Activated naive CD4-positive, alpha-beta T cell treated with anti-CD3 and anti-CD28 coated beads for 36 hours (primary cell): ENCODE data around the gene HARS1. TPM values are rescaled to one million over a fixed set of nuclear protein-coding genes. Genes with fewer than 3 reads are reported as not detected.
"Not testable (repeated sequence)": the region's sequence is repeated elsewhere in the genome, so short reads cannot be mapped to it uniquely, and the experiment has no call there.

Experiments
- CTCF ChIA-PET: fragments of 350-600 bp; sonication (Branson Sonifier 250); formaldehyde crosslinking; loops from one replicate; lab custom pipeline; 2021; ENCODE audit warnings: antibody characterized with exemption; lab: Charles Lee
- DNase-seq: peaks from one replicate; pipeline ENCODE4 v3.0.0-alpha.2; 2020
- H3K27ac Mint-ChIP-seq: one replicate; pipeline ENCODE4 v1.8.0; 2021; ENCODE audit warnings: mild to moderate bottlenecking, mixed read lengths
- H3K27me3 Mint-ChIP-seq: one replicate; pipeline ENCODE4 v1.8.0; 2021; ENCODE audit warnings: low read depth, mixed read lengths
- H3K36me3 Mint-ChIP-seq: one replicate; pipeline ENCODE4 v1.8.0; 2021; ENCODE audit warnings: low read depth, mixed read lengths
- H3K4me1 Mint-ChIP-seq: one replicate; pipeline ENCODE4 v1.8.0; 2021; ENCODE audit warnings: low read depth, mixed read lengths
- H3K4me3 Mint-ChIP-seq: one replicate; pipeline ENCODE4 v1.8.0; 2021; ENCODE audit warnings: mild to moderate bottlenecking, moderate library complexity, mixed read lengths
- H3K9me3 Mint-ChIP-seq: one replicate; pipeline ENCODE4 v1.8.0; 2021; ENCODE audit warnings: mixed read lengths
- intact Hi-C: fragments of 100-400 bp; cut with micrococcal nuclease; formaldehyde crosslinking; loops from one replicate; pipeline ENCODE4 v1.15.1; 2023
- total RNA-seq, 2 experiments: library from RNA; stranded (reverse); gene quantifications; one replicate each; pipeline ENCODE4 v1.2.3, GENCODE V29; 2021

Gene HARS1
- total RNA-seq, 2 experiments from 2014 or later = 69.0 to 74.8 TPM

- peak; percentile 94 for DNase-seq
- H3K36me3 Mint-ChIP-seq = peaks cover 9% of the 10 kb centered on the region
- peak overlapping the region; percentile 92 for H3K4me3 Mint-ChIP-seq
- peak overlapping the region; percentile 95 for H3K27ac Mint-ChIP-seq
- H3K4me1 Mint-ChIP-seq = peaks cover 18% of the 10 kb centered on the region
- no peaks in the 10 kb centered on the region for H3K9me3 Mint-ChIP-seq
- intact Hi-C loops = loop anchor here (1.0 to 2.0 kb wide), 8 partner anchors 11 to 310 kb away; partner anchors contain the start of genes ANKHD1, HARS1, HARS2 and IK
- CTCF ChIA-PET = interaction anchor here (0.6 to 1.8 kb wide), 12 partner anchors 9 to 963 kb away, joined by 3 to 7 read pairs (median 4); partner anchors contain the start of genes HARS1, HARS2 and HBEGF
- peaks cover 3% of the 10 kb centered on the region for H3K27me3 Mint-ChIP-seq
Measured at GRCh38 chr5:140710899-140711552, 19.9 kb upstream of the HARS1 start.

DNA sequence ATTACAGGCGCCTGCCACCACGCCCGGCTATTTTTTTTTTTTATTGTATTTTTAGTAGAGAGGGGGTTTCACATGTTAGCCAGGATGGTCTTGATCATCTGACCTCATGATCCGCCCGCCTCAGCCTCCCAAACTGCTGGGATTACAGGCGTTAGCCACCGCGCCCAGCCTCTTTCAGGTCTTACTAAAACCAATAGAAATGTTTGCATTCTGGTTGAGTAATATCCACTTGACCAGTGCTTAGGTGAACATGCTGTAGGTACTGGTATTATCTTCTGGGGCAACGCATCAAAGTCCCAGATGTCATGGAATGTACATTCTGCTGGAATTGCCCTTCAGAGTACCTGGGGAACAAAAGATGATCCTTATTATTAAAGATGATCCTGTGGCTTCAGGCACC is 17.6 kb upstream of the HARS1 start:
- H3K36me3 Mint-ChIP-seq = peaks cover 22% of the 10 kb centered on the region
- CTCF ChIA-PET = not testable (repeated sequence)

DNA sequence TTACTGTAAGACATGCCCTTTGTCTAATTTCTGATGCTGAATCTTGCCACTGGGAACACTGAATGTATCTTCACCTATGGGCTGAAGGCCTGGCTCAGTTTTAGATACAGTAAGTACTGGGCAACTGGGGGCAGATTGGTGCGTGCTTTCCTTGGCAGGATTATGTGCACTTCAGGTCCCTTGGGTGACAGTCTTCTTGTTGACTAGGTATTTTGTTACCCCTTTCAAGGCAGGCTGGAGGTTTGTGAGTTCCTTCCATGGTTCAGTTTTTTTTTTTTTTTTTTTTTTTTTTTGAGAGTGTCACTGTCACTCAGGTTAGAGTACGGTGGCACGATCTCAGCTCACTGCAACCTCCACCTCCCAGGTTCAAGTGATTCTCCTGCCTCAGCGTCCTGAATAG is 16.6 kb upstream of the HARS1 start:
- intact Hi-C loops = loop anchor here (10.0 kb wide), 1 partner anchor 907 kb away; the partner anchor contains the start of gene DIAPH1
- H3K9me3 Mint-ChIP-seq = no peaks in the 10 kb centered on the region
- peaks cover 15% of the 10 kb centered on the region for H3K4me1 Mint-ChIP-seq
- DNase-seq = no peak
- peaks cover 3% of the 10 kb centered on the region for H3K27me3 Mint-ChIP-seq
- CTCF ChIA-PET = no interaction called here
- H3K27ac Mint-ChIP-seq = no peak overlapping the region
- peaks cover 27% of the 10 kb centered on the region for H3K36me3 Mint-ChIP-seq
- no peak overlapping the region for H3K4me3 Mint-ChIP-seq

More for the DNA sequence above, 17.6 kb upstream of the HARS1 start:
- H3K27ac Mint-ChIP-seq, H3K9me3 Mint-ChIP-seq, H3K4me3 Mint-ChIP-seq, H3K27me3 Mint-ChIP-seq, DNase-seq: not testable (repeated sequence)
- H3K4me1 Mint-ChIP-seq = peaks cover 18% of the 10 kb centered on the region
- intact Hi-C loops = loop anchor here (10.0 kb wide), 1 partner anchor 906 kb away; the partner anchor contains the start of gene DIAPH1

DNA sequence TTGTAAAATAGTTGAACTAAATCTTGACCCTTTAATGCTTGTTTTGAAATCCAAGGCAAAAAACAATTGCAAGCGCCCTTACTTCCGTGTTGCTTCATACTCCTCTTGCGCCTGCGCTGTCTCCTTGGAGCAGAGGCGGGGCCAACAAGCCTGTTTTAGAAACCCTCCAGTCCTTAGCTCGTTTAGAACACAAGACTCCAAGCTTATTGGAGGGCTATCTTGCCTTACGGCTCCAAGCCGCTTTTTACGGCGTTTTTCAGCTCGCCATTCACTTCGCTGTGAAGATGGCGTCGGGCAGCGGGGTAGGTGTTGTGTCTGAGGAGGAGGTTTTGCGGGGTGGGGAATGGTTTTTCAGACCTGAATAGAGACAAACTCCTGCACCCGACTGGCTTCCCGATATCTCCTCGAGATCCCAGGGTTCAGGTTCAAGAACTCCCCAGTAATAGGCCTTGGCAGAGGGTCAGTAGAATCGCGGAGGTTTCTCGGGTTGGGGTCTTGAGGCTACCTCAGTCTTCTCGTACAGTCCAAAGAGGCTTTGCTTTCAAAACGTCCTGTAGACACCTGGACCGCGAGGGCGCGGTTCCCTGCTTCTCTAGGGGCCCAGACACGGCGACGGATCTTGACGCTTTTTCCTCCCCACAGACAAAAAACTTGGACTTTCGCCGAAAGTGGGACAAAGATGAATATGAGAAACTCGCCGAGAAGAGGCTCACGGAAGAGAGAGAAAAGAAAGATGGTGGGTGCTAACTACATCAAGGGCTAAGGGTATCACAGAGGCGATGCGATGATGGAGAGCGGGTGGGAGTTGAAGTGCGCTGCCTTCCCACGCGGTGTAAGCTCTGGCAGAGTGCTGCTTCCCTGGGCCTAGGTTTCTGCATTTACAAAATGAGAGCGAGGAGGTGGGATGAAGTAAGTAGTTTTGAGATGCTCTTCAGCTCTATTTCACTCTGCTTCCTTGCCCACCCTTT is 9.3 kb upstream of the HARS1 start, which contains the start of gene ZMAT2:
TSS of gene ZMAT2 (plus strand) at position 271 of the 968 bp plus-strand sequence. CDS start at position 285, 14 bp downstream.
- Mint-ChIP-seq H3K27me3 (no peaks in the 10 kb centered on the region), H3K4me3 (peak within 1 kb of the TSS; percentile 97), H3K36me3 (peaks cover 59% of the 10 kb centered on the region), H3K27ac (peak within 1 kb of the TSS; percentile 87), H3K4me1 (peaks cover 24% of the 10 kb centered on the region), H3K9me3 (no peaks in the 10 kb centered on the region)
- peak; percentile 97 for DNase-seq
- intact Hi-C loops = loop anchor here (1.0 to 10.0 kb wide), 9 partner anchors 9 to 937 kb away; partner anchors contain the start of genes ANKHD1, DIAPH1, HARS1 and HARS2
- CTCF ChIA-PET = interaction anchor here (1.4 kb wide), 1 partner anchor 348 kb away, joined by 3 read pairs; no protein-coding TSS in a partner anchor

- no peaks in the 10 kb centered on the region for H3K27me3 Mint-ChIP-seq
- no peaks in the 10 kb centered on the region for H3K9me3 Mint-ChIP-seq
- H3K4me3 Mint-ChIP-seq = no peak overlapping the region
- no peak for DNase-seq
- peaks cover 25% of the 10 kb centered on the region for H3K4me1 Mint-ChIP-seq
- intact Hi-C loops = no loop called here
- peaks cover 46% of the 10 kb centered on the region for H3K36me3 Mint-ChIP-seq
- H3K27ac Mint-ChIP-seq = no peak overlapping the region
- CTCF ChIA-PET = no interaction called here
Measured at GRCh38 chr5:140696891-140697492, 5.8 kb upstream of the HARS1 start.

DNA sequence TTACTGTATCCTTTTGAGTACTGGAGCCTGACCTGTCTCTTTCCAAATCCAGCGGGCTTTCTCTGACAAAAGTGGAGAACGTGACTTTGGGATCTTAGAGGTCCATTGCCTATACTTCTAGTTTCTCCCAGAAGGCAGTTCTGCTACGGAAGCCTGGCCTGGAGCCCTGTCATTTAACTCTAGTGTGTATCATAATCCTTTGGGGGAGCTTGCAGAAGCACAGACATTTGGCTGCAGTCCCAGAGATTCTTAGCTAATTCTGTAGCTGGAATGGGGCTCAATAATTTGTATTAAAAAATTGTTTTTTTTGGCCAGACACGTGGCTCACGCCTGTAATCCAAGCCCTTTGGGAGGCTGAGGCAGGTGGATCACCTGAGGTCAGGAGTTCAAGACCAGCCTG is 3.1 kb upstream of the HARS1 start:
- DNase-seq = no peak
- intact Hi-C loops = no loop called here
- H3K4me1 Mint-ChIP-seq = peaks cover 26% of the 10 kb centered on the region
- no peaks in the 10 kb centered on the region for H3K9me3 Mint-ChIP-seq
- H3K27ac Mint-ChIP-seq = peak overlapping the region; percentile 10
- H3K27me3 Mint-ChIP-seq = no peaks in the 10 kb centered on the region
- CTCF ChIA-PET = no interaction called here
- H3K4me3 Mint-ChIP-seq = no peak overlapping the region
- H3K36me3 Mint-ChIP-seq = peaks cover 33% of the 10 kb centered on the region

- H3K36me3 Mint-ChIP-seq = peaks cover 17% of the 10 kb centered on the region
- no peaks in the 10 kb centered on the region for H3K9me3 Mint-ChIP-seq
- peak overlapping the region; percentile 100 for H3K4me3 Mint-ChIP-seq
- no peak for DNase-seq
- peaks cover 35% of the 10 kb centered on the region for H3K4me1 Mint-ChIP-seq
- peak overlapping the region; percentile 97 for H3K27ac Mint-ChIP-seq
- intact Hi-C loops = loop anchor here (2.0 kb wide), 2 partner anchors 52 to 134 kb away; partner anchors contain the start of genes SRA1 and TMCO6
- CTCF ChIA-PET = interaction anchor here (0.7 to 1.8 kb wide), 6 partner anchors 16 to 317 kb away, joined by 3 to 6 read pairs (median 3); partner anchors contain the start of gene SRA1
- H3K27me3 Mint-ChIP-seq = no peaks in the 10 kb centered on the region
Measured at GRCh38 chr5:140690376-140690932, 716 bp downstream of the HARS1 start.

DNA sequence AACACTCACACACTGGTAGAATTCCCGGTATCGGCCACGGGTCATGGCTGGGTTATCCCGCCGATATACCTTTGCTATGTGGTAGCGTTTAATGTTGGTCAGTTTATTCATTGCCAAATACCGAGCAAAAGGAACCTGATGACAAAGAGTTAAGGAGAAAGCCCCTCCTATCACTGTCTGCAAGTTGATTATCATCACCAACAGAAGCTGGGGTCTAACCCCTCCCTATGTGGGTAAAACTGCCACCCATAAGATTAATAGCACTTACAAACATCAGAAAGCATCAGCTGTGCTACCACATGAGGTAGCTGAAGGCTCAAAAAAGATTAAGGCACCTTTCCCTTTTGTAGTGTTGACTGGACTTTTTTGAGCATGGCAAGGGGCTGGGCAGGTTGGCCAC is 12.2 kb downstream of the HARS1 start:
- Mint-ChIP-seq H3K27me3 (no peaks in the 10 kb centered on the region), H3K4me1 (peaks cover 4% of the 10 kb centered on the region), H3K27ac (no peak overlapping the region), H3K36me3 (peaks cover 26% of the 10 kb centered on the region), H3K4me3 (no peak overlapping the region), H3K9me3 (no peaks in the 10 kb centered on the region)
- CTCF ChIA-PET = interaction anchor here (2.0 kb wide), 1 partner anchor 327 kb away, joined by 5 read pairs; no protein-coding TSS in a partner anchor
- intact Hi-C loops = no loop called here
- no peak for DNase-seq

- intact Hi-C loops = no loop called here
- Mint-ChIP-seq H3K9me3 (no peaks in the 10 kb centered on the region), H3K4me1 (peaks cover 4% of the 10 kb centered on the region), H3K36me3 (peaks cover 24% of the 10 kb centered on the region), H3K27me3 (no peaks in the 10 kb centered on the region), H3K4me3 (no peak overlapping the region), H3K27ac (no peak overlapping the region)
- no peak for DNase-seq
- CTCF ChIA-PET = interaction anchor here (0.6 kb wide), 1 partner anchor 104 kb away, joined by 3 read pairs; no protein-coding TSS in a partner anchor
Measured at GRCh38 chr5:140677947-140678346, 13.2 kb downstream of the HARS1 start.

- DNase-seq = no peak
- intact Hi-C loops = no loop called here
- H3K4me1 Mint-ChIP-seq = peaks cover 4% of the 10 kb centered on the region
- H3K9me3 Mint-ChIP-seq = no peaks in the 10 kb centered on the region
- H3K27me3 Mint-ChIP-seq = no peaks in the 10 kb centered on the region
- peaks cover 28% of the 10 kb centered on the region for H3K36me3 Mint-ChIP-seq
- CTCF ChIA-PET = interaction anchor here (0.6 to 0.8 kb wide), 2 partner anchors 16 to 100 kb away, joined by 3 read pairs; no protein-coding TSS in a partner anchor
- no peak overlapping the region for H3K27ac Mint-ChIP-seq
- no peak overlapping the region for H3K4me3 Mint-ChIP-seq
Measured at GRCh38 chr5:140674629-140675028, 16.5 kb downstream of the HARS1 start.

- CTCF ChIA-PET = interaction anchor here (0.8 kb wide), 1 partner anchor 16 kb away, joined by 3 read pairs; no protein-coding TSS in a partner anchor
- Mint-ChIP-seq H3K9me3 (no peaks in the 10 kb centered on the region), H3K36me3 (peaks cover 26% of the 10 kb centered on the region)
Measured at GRCh38 chr5:140674211-140674610, 17.0 kb downstream of the HARS1 start.

More at GRCh38 chr5:140674211-140674610, 17.0 kb downstream of the HARS1 start:
- no peak for DNase-seq
- intact Hi-C loops = no loop called here
- H3K27me3 Mint-ChIP-seq = no peaks in the 10 kb centered on the region
- H3K4me3 Mint-ChIP-seq = no peak overlapping the region
- peaks cover 4% of the 10 kb centered on the region for H3K4me1 Mint-ChIP-seq
- no peak overlapping the region for H3K27ac Mint-ChIP-seq
